SH-SY5Y (cell line): ENCODE data around the gene ZNF581.

Experiments
- GATA2 ChIP-seq: IDR thresholded peaks from 2 replicates; pipeline ENCODE4 v1.6.1; 2011; ENCODE audit warnings: mild to moderate bottlenecking, low read depth, low read length
- GATA3 ChIP-seq: IDR thresholded peaks from 2 replicates; pipeline ENCODE4 v1.6.1; 2011; ENCODE audit warnings: low read depth, mild to moderate bottlenecking, low read length, moderate library complexity

DNA sequence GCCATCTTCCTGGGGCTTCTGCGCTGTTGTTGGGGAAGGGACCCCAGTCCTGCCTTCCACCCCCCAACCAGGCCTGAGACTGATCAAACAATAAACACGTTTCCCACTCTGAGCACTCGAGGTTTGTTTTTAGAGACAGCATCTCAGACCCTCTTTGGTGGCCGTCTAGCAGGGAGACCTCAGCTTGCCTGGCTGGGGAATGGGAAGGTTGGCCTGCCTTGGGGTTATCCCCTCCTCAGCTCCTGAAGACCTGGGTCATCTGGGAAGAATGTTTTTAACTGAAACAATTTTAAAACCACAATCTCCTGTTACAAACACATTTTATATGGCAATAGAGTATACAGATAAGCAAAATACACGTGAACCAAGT is 2.0 kb downstream of the ZNF581 start:
- TF ChIP-seq GATA2 (no peak), GATA3 (no peak)
